GM19099 (cell line): ENCODE data around the gene PDGFRA.

Experiments
- POLR2A ChIP-seq: IDR thresholded peaks from 3 replicates; pipeline ENCODE4 v1.6.1; 2011; ENCODE audit warnings: low read depth; ENCODE audit not compliant: insufficient read length; ENCODE audit errors: extremely low read depth

PDGFRA gene

DNA sequence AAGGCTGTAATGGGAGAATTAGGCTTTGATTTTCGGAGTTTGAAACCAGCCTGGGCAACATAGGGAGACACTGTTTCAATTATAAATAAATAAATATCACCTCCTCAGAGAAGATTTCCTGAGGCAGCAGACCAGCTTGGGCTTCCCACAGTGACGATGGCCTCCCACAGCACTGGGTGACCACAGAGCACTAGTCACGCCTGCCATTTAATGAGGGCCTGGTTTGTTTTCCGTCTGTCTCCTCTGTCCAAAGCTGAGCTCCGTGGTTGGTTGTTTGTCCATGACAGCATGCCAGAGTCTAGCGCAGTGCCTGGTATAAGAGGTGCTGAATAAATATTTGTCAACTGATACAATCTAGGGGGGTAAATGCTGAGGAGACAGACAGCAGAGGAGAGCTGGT is 10.4 kb upstream of the PDGFRA start:
- TF ChIP-seq POLR2A: no peak

- no peak for TF ChIP-seq POLR2A
Measured at GRCh38 chr4:54224996-54225597, 4.0 kb upstream of the PDGFRA start.

DNA sequence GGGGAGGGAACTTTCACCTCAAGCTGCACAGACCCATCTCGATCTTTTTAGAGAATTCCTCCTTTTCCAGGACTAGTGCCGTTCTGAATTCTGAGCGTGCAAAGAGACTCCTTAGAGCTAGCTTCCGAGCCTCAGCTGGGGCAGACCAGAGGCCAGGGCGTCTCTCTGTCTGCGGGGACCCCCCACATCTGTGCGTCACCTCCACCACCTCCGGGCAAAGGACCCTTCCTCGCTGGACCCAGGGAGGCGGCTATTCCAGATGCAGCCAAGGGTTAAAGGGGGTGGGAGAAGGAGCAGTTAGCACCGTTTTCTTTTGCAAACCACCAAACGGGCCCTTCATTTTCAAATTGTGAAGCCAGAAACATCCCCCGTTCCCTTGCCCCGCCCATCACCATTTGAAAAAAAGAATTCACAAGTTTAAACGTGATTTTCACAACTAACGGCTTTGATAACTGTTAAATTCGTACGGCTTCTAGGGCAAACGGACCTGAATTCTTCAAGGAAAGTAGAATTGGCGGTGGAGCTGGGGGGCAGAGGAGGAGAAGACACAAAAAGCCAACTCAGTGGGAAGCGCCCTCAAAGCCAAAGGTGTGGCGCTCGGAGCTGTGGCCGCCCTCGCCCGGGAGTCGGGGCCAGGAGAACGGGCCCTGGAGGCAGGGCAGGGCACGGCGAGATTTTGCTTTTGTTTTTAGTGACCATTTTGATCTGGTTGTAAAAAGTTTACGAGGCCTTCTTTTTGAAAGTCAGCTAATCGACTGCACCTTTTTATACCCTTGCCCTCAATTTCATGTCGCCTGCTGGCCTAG is 3.3 kb upstream of the PDGFRA start:
- TF ChIP-seq POLR2A: no peak

DNA sequence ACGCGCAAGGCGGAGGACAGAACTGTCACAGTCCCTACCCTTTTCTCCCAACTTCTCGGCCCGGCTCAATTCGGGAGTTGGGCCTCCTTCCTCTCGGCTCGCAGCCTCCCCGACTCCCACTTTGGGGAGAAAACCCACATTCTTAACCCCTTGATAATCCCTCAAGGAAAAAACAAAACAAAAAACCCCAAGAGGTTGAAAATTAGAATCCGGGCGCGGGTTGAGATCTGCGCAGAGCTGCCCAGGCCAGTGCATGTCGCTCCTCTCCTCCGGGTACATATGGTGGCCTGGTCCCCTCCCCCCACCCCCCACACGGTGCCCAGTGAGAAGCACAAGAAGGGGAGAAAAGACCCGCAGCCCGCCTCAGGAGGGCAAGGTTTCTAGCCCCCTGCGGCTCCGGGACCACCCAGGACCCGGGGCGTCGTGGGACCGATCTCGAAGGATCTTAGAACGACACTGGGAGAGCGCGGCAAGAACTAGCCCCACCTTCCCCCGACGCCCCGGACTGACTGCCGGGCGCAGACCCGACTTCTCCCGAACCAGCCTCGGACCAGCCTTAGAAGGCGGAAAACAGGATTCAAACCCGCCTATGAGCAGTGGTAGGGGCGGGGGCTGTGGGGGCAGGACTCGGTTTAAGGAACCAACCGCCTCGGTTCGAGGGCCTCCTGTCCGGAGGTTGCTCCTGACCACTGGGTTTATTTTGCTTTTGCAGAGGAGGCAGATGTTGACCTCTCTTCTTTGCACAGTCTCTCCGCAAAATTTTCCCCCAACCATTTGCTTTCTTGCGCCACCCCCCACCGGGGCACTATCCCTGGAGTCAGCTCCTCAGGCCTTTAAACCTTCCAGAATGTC is 2.5 kb upstream of the PDGFRA start:
- TF ChIP-seq POLR2A: no peak

DNA sequence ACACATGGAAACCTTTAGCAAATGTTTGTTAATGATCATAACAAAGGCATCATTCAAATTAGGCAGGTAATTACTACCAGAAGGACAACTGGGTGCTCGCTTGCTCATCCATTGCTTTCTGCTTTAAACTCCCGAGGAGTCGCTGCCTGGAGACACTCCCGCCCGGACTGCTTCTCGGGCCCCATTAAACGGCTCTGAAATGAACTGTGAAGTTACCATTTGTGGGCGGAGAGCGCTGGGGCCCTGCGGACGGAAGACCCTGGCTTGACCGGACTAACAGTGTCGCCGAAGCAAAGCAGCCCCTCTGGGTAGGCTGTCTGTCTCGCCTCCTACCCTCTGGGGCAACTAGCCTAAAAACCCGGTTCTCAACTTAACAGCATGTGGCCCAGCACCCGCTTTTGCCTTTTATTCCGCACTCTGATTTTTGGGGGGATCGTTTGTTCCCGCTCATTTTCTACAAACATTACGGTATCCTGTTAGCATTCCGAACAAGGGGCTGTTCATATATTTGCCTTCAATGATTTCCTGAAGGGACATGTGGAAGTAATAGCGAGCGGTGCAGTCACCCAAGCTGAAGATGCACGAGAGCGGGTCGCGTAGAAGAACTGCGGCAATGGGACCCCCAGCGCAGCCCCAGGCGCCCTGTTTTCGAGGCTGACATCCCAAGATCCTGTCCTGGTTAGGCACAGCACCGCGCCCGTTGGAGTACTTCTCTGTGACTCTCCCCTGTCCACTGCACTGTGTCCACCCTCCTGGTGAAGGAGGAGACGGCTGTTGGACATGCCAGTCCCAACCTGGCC is 1.6 kb upstream of the PDGFRA start:
- TF ChIP-seq POLR2A: no peak

- TF ChIP-seq POLR2A: no peak
Measured at GRCh38 chr4:54228056-54228527, 1.0 kb upstream of the PDGFRA start.

GRCh38 chr4:54228546-54228945 is 547 bp upstream of the PDGFRA start:
- no peak for TF ChIP-seq POLR2A

- no peak for TF ChIP-seq POLR2A
Measured at GRCh38 chr4:54229631-54230483, 764 bp downstream of the PDGFRA start.

GRCh38 chr4:54230484-54231418 is 1.7 kb downstream of the PDGFRA start:
- no peak for TF ChIP-seq POLR2A

DNA sequence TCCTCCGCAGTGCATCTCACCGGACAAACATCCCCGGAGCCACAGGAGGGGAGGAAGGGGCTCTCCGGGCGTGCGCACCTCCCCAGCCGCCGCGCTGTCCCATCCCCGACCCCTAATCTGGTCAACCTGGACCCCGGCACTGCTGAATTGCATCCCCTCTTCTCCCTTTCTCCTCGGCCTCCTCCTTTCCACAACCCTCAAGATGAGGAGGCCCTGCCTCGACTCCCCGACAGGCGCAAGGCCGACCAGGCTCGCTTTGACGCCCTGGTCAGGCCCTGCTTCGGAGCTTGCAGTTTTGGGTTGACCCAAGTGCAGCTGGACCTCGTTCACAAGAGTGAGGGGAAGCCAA is 2.3 kb downstream of the PDGFRA start:
- TF ChIP-seq POLR2A: no peak

GRCh38 chr4:54231768-54232688 is 2.9 kb downstream of the PDGFRA start:
- no peak for TF ChIP-seq POLR2A

GRCh38 chr4:54233277-54233696 is 4.2 kb downstream of the PDGFRA start:
- TF ChIP-seq POLR2A: no peak
